HFF-Myc (cell line): Measurements from ENCODE around the gene DNM1L.

Experiments used
- DNase-seq: peaks from one replicate; pipeline ENCODE4 v3.0.0-alpha.2; 2011; ENCODE audit warnings: low read depth; ENCODE audit errors: extremely low read depth
- H3K4me3 ChIP-seq: replicated peaks from 2 replicates; pipeline ENCODE4 v1.5.1; 2011; ENCODE audit warnings: low read depth, mild to moderate bottlenecking, control low read depth, low read length
- CTCF ChIP-seq: IDR thresholded peaks from 2 replicates; pipeline ENCODE4 v1.5.1; 2012; ENCODE audit warnings: mild to moderate bottlenecking, low read depth, low read length, control low read depth; ENCODE audit errors: missing control alignments

DNM1L gene

GRCh38 chr12:32789916-32790315, 110.8 kb downstream of the DNM1L start:
- no peak for TF ChIP-seq CTCF
- H3K4me3 ChIP-seq, result no peak overlapping the region
- DNase-seq, result no peak

- DNase-seq, result no peak
- TF ChIP-seq CTCF, result no peak
- no peak overlapping the region for H3K4me3 ChIP-seq
These were observed 115.2 kb downstream of the DNM1L start for GRCh38 chr12:32794281-32794680.
